CD4-positive, CD25-positive, alpha-beta regulatory T cell (primary cell): ENCODE data around the gene BTRC. TPM values are rescaled to one million over a fixed set of nuclear protein-coding genes. Genes with fewer than 3 reads are reported as not detected.

ENCODE experiments used
- ATAC-seq, 2 donors: fragments of 150-1000 bp; cut with Tn5 transposase; one replicate each; pipeline ENCODE4 v1.10.0; 2021; ENCODE audit warnings: low read depth in 2 of 2, moderate number of reproducible peaks in 2 of 2, moderate library complexity in 1 of 2
- DNase-seq, 3 donors: peaks; one replicate each; pipeline versions ENCODE4 v3.0.0 to v3.0.0-alpha.2; 2012 to 2022; ENCODE audit warnings: mixed read lengths in 1 of 3
- H3K27ac ChIP-seq: one replicate; pipeline ENCODE4 v1.7.0; 2013; ENCODE audit warnings: mild to moderate bottlenecking, low read length; ENCODE audit not compliant: insufficient read depth, poor library complexity, severe bottlenecking
- H3K27me3 ChIP-seq: one replicate; pipeline ENCODE4 v1.7.0; 2013; ENCODE audit warnings: low read length; ENCODE audit not compliant: control insufficient read depth, insufficient read depth
- H3K36me3 ChIP-seq: one replicate; pipeline ENCODE4 v1.7.0; 2013; ENCODE audit warnings: mild to moderate bottlenecking, low read length, moderate library complexity; ENCODE audit not compliant: control insufficient read depth, insufficient read depth
- H3K4me1 ChIP-seq: 2 replicates; pipeline ENCODE4 v1.7.0; 2013; ENCODE audit warnings: mild to moderate bottlenecking, low read length; ENCODE audit not compliant: insufficient read depth, control insufficient read depth, poor library complexity, severe bottlenecking
- H3K4me3 ChIP-seq: one replicate; pipeline ENCODE4 v1.7.0; 2013; ENCODE audit warnings: low read depth, mild to moderate bottlenecking, low read length, moderate library complexity
- H3K9me3 ChIP-seq, 2 experiments: 1 replicate in 1 of 2; 2 replicates in 1 of 2; pipeline ENCODE4 v1.7.0; 2013; ENCODE audit warnings: low read length in 2 of 2, mild to moderate bottlenecking in 1 of 2, moderate library complexity in 1 of 2; ENCODE audit not compliant: control insufficient read depth in 2 of 2
- H3K27ac Mint-ChIP-seq, 3 donors: one replicate each; pipeline ENCODE4 v1.8.0; 2020 to 2022; ENCODE audit warnings: mild to moderate bottlenecking in 3 of 3, mixed read lengths in 3 of 3, moderate library complexity in 2 of 3
- H3K27me3 Mint-ChIP-seq: one replicate; pipeline ENCODE4 v1.8.0; 2022; ENCODE audit warnings: mild to moderate bottlenecking, mixed read lengths
- H3K36me3 Mint-ChIP-seq: one replicate; pipeline ENCODE4 v1.8.0; 2020; ENCODE audit warnings: mixed read lengths
- H3K4me1 Mint-ChIP-seq, 4 donors: one replicate each; pipeline ENCODE4 v1.8.0; 2020 to 2022; ENCODE audit warnings: mixed read lengths in 4 of 4, mild to moderate bottlenecking in 1 of 4
- H3K4me3 Mint-ChIP-seq, 4 donors: one replicate each; pipeline ENCODE4 v1.8.0; 2020 to 2022; ENCODE audit warnings: mild to moderate bottlenecking in 4 of 4, mixed read lengths in 4 of 4, moderate library complexity in 3 of 4
- H3K9me3 Mint-ChIP-seq, 7 donors: one replicate each; pipeline ENCODE4 v1.8.0; 2020 to 2022; ENCODE audit warnings: mixed read lengths in 7 of 7, mild to moderate bottlenecking in 3 of 7, moderate library complexity in 2 of 7
- polyA plus RNA-seq, 4 donors: library from polyadenylated mRNA; unstranded; fragments of 300-500 nt; fragmentation: Illumina TruSeq; gene quantifications; one replicate each; pipeline ENCODE4 v1.2.3, GENCODE V29; 2021
- total RNA-seq: library from RNA; stranded (reverse); gene quantifications from one replicate; pipeline ENCODE4 v1.2.3, GENCODE V29; 2022

Gene BTRC
- total and polyA plus RNA-seq, 5 donors from 2014 or later: 6.1 to 17.8 (median 8.9) TPM

GRCh38 chr10:101389986-101390531, 36.1 kb downstream of the BTRC start:
- H3K27me3 ChIP-seq: no peaks in the 10 kb centered on the region
- H3K27ac Mint-ChIP-seq: no peak overlapping the region
- H3K27me3 Mint-ChIP-seq: no peaks in the 10 kb centered on the region
- H3K9me3 Mint-ChIP-seq: no peaks in the 10 kb centered on the region
- H3K4me3 ChIP-seq: no peak overlapping the region
- DNase-seq (no peak), ATAC-seq (no peak)
- no peaks in the 10 kb centered on the region for H3K9me3 ChIP-seq
- no peaks in the 10 kb centered on the region for H3K4me1 ChIP-seq
- no peak overlapping the region for H3K27ac ChIP-seq
- no peak overlapping the region for H3K4me3 Mint-ChIP-seq
- H3K4me1 Mint-ChIP-seq: peaks cover 4 to 13% (median 7%) of the 10 kb centered on the region in 4 donors
- peaks cover 11% of the 10 kb centered on the region for H3K36me3 Mint-ChIP-seq
- H3K36me3 ChIP-seq: no peaks in the 10 kb centered on the region

GRCh38 chr10:101393378-101393777, 39.4 kb downstream of the BTRC start:
- H3K9me3 Mint-ChIP-seq: no peaks in the 10 kb centered on the region
- Histone ChIP-seq H3K36me3 (no peaks in the 10 kb centered on the region), H3K9me3 (no peaks in the 10 kb centered on the region), H3K4me1 (peaks cover 4% of the 10 kb centered on the region), H3K27ac (no peak overlapping the region), H3K27me3 (no peaks in the 10 kb centered on the region), H3K4me3 (no peak overlapping the region)
- no peak overlapping the region for H3K4me3 Mint-ChIP-seq
- H3K27me3 Mint-ChIP-seq: no peaks in the 10 kb centered on the region
- peaks cover 17 to 30% (median 23%) of the 10 kb centered on the region in 4 donors for H3K4me1 Mint-ChIP-seq
- H3K27ac Mint-ChIP-seq: peak overlapping the region in 1 of 3 donors; percentile 5
- peaks cover 16% of the 10 kb centered on the region for H3K36me3 Mint-ChIP-seq
- DNase-seq: no peak
- ATAC-seq: no peak

GRCh38 chr10:101394524-101395133, 40.7 kb downstream of the BTRC start:
- Mint-ChIP-seq H3K4me1 (peaks cover 18 to 25% (median 22%) of the 10 kb centered on the region in 4 donors), H3K9me3 (no peaks in the 10 kb centered on the region), H3K27ac (peak overlapping the region in 2 of 3 donors; percentile 1 to 29), H3K27me3 (no peaks in the 10 kb centered on the region), H3K36me3 (peaks cover 7% of the 10 kb centered on the region), H3K4me3 (no peak overlapping the region)
- Histone ChIP-seq H3K36me3 (no peaks in the 10 kb centered on the region), H3K9me3 (no peaks in the 10 kb centered on the region), H3K4me1 (peaks cover 4% of the 10 kb centered on the region), H3K4me3 (no peak overlapping the region), H3K27ac (no peak overlapping the region), H3K27me3 (no peaks in the 10 kb centered on the region)
- no peak for ATAC-seq
- no peak for DNase-seq

GRCh38 chr10:101397140-101397539, 43.2 kb downstream of the BTRC start:
- ATAC-seq (peak; percentile 50 to 60), DNase-seq (peak; percentile 11 to 64 (median 61))
- Mint-ChIP-seq H3K4me3 (no peak overlapping the region), H3K27me3 (no peaks in the 10 kb centered on the region), H3K27ac (peak overlapping the region in 1 of 3 donors; percentile 44), H3K36me3 (peaks cover 7% of the 10 kb centered on the region), H3K9me3 (no peaks in the 10 kb centered on the region), H3K4me1 (peaks cover 28 to 37% (median 31%) of the 10 kb centered on the region in 4 donors)
- Histone ChIP-seq H3K9me3 (no peaks in the 10 kb centered on the region), H3K27ac (no peak overlapping the region), H3K4me1 (peaks cover 4% of the 10 kb centered on the region), H3K36me3 (no peaks in the 10 kb centered on the region), H3K27me3 (no peaks in the 10 kb centered on the region), H3K4me3 (no peak overlapping the region)

GRCh38 chr10:101400585-101400984, 46.6 kb downstream of the BTRC start:
- ATAC-seq: no peak
- H3K27me3 Mint-ChIP-seq: no peaks in the 10 kb centered on the region
- peaks cover 28 to 49% (median 41%) of the 10 kb centered on the region in 4 donors for H3K4me1 Mint-ChIP-seq
- H3K36me3 ChIP-seq: no peaks in the 10 kb centered on the region
- H3K4me1 ChIP-seq: peaks cover 4% of the 10 kb centered on the region
- H3K36me3 Mint-ChIP-seq: peaks cover 4% of the 10 kb centered on the region
- H3K27me3 ChIP-seq: no peaks in the 10 kb centered on the region
- no peak overlapping the region for H3K4me3 Mint-ChIP-seq
- peak overlapping the region in 1 of 3 donors; percentile 37 for H3K27ac Mint-ChIP-seq
- no peak overlapping the region for H3K4me3 ChIP-seq
- peaks cover 0 to 2% (median 0%) of the 10 kb centered on the region in 7 donors for H3K9me3 Mint-ChIP-seq
- no peaks in the 10 kb centered on the region for H3K9me3 ChIP-seq
- DNase-seq: no peak
- no peak overlapping the region for H3K27ac ChIP-seq

- H3K4me3 Mint-ChIP-seq: no peak overlapping the region
- Histone ChIP-seq H3K27me3 (no peaks in the 10 kb centered on the region), H3K9me3 (no peaks in the 10 kb centered on the region), H3K4me3 (no peak overlapping the region), H3K27ac (no peak overlapping the region), H3K4me1 (no peaks in the 10 kb centered on the region), H3K36me3 (no peaks in the 10 kb centered on the region)
- ATAC-seq (no peak), DNase-seq (no peak)
- H3K27me3 Mint-ChIP-seq: no peaks in the 10 kb centered on the region
- H3K9me3 Mint-ChIP-seq: peaks cover 0 to 2% (median 0%) of the 10 kb centered on the region in 7 donors
- H3K36me3 Mint-ChIP-seq: peaks cover 4% of the 10 kb centered on the region
- peaks cover 20 to 36% (median 29%) of the 10 kb centered on the region in 4 donors for H3K4me1 Mint-ChIP-seq
- H3K27ac Mint-ChIP-seq: no peak overlapping the region
These were observed 48.7 kb downstream of the BTRC start for GRCh38 chr10:101402711-101403110.

GRCh38 chr10:101403161-101403560, 49.2 kb downstream of the BTRC start:
- ATAC-seq: no peak
- H3K27ac Mint-ChIP-seq: peak overlapping the region in 2 of 3 donors; percentile 8 to 73
- Histone ChIP-seq H3K36me3 (no peaks in the 10 kb centered on the region), H3K4me1 (no peaks in the 10 kb centered on the region), H3K9me3 (no peaks in the 10 kb centered on the region), H3K27ac (no peak overlapping the region), H3K27me3 (no peaks in the 10 kb centered on the region), H3K4me3 (no peak overlapping the region)
- no peak overlapping the region for H3K4me3 Mint-ChIP-seq
- H3K4me1 Mint-ChIP-seq: peaks cover 15 to 34% (median 25%) of the 10 kb centered on the region in 4 donors
- no peaks in the 10 kb centered on the region for H3K27me3 Mint-ChIP-seq
- peaks cover 0 to 2% (median 0%) of the 10 kb centered on the region in 7 donors for H3K9me3 Mint-ChIP-seq
- no peaks in the 10 kb centered on the region for H3K36me3 Mint-ChIP-seq
- no peak for DNase-seq

- H3K27me3 Mint-ChIP-seq: no peaks in the 10 kb centered on the region
- H3K4me1 Mint-ChIP-seq: peaks cover 9 to 31% (median 24%) of the 10 kb centered on the region in 4 donors
- no peak for ATAC-seq
These were observed 51.0 kb downstream of the BTRC start for GRCh38 chr10:101405001-101405400.

More at GRCh38 chr10:101405001-101405400, 51.0 kb downstream of the BTRC start:
- Histone ChIP-seq H3K9me3 (no peaks in the 10 kb centered on the region), H3K4me3 (no peak overlapping the region), H3K27me3 (no peaks in the 10 kb centered on the region), H3K4me1 (no peaks in the 10 kb centered on the region), H3K36me3 (peaks cover 4% of the 10 kb centered on the region), H3K27ac (no peak overlapping the region)
- no peak for DNase-seq
- Mint-ChIP-seq H3K4me3 (no peak overlapping the region), H3K27ac (no peak overlapping the region), H3K36me3 (peaks cover 11% of the 10 kb centered on the region), H3K9me3 (peaks cover 0 to 5% (median under 1%) of the 10 kb centered on the region in 7 donors)
